Cardiac fibroblast (primary cell): ENCODE measurements around the gene NIPBL.
A peak's percentile ranks its signal among the peaks of the same experiment; 100 is the strongest.

Source experiments
- DNase-seq, 2 donors: peaks; one replicate each; pipeline versions ENCODE4 v3.0.0 to v3.0.0-alpha.2; 2010; ENCODE audit warnings: low read depth in 2 of 2
- H3K4me3 ChIP-seq, 2 donors: replicated peaks in 1 of 2; 1 replicate in 1 of 2; 2 replicates in 1 of 2; pipeline ENCODE4 v1.5.1; 2011; ENCODE audit warnings: low read depth in 2 of 2, low read length in 2 of 2, mild to moderate bottlenecking in 2 of 2, moderate library complexity in 1 of 2
- TF ChIP-seq, protein P1 (sequence below): IDR thresholded peaks from one replicate; pipeline ENCODE4 v1.5.1; 2011; ENCODE audit warnings: low read depth, mild to moderate bottlenecking, low read length, inconsistent platforms

NIPBL gene

DNA sequence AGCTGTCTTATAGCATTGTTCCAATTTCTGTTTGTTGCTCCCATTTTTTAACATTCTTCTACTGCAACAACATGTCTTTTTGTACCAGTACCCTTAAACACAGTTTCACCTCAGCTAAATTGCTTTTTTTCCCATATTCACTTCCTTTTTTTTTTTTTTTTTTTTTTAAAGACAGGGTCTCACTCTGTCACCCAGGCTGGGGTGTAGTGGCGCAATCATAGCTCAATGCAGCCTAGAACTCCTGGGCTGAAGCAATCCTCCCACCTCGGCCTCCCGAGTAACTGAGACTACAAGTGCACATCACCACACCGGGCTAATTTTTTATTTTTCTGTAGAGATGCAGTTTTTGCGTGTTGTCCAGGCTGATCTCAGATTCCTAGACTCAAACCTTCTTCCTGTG, 161.3 kb downstream of the NIPBL start:
- H3K4me3 ChIP-seq, result no peak overlapping the region
- TF ChIP-seq, protein P1, sequence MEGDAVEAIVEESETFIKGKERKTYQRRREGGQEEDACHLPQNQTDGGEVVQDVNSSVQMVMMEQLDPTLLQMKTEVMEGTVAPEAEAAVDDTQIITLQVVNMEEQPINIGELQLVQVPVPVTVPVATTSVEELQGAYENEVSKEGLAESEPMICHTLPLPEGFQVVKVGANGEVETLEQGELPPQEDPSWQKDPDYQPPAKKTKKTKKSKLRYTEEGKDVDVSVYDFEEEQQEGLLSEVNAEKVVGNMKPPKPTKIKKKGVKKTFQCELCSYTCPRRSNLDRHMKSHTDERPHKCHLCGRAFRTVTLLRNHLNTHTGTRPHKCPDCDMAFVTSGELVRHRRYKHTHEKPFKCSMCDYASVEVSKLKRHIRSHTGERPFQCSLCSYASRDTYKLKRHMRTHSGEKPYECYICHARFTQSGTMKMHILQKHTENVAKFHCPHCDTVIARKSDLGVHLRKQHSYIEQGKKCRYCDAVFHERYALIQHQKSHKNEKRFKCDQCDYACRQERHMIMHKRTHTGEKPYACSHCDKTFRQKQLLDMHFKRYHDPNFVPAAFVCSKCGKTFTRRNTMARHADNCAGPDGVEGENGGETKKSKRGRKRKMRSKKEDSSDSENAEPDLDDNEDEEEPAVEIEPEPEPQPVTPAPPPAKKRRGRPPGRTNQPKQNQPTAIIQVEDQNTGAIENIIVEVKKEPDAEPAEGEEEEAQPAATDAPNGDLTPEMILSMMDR, result no peak
- DNase-seq, result no peak

DNA sequence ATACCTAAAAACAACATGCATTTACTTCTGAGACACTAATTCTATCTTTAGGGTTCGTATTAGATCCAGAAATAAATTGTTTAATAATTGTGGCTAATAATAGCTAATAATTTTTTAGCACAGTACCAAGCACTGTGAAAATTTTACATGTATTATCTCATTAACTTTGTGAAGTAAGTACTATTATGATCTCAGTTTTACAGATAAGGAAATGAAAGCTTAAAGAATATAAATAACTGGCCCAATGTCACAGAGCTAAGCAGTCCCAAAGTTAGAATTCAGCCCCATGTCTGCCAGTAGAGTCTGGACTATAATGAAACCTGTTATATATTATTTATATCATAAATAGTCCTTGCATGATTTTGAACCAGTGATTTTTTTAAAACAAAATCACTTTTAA, 163.3 kb downstream of the NIPBL start:
- DNase-seq, result no peak
- H3K4me3 ChIP-seq, result no peak overlapping the region
- TF ChIP-seq, protein P1, result no peak

DNA sequence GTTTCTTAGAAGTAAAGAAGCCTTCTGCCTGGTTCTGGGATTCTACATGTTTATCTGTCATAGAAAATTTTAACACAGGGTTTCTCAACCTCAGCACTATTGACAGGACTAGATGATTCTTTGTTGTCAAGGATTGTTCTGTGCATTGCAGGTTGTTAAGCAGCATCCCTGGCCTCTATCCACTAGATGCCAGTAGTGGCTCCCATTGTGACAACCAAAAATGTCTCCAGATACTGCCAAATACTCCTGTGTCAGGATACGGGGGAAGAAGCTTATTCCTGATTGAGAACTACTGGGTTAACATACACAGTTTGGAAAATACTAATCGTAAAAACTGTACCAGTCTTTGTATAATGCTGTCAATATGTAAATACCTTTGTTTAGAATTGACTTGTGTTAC, 167.1 kb downstream of the NIPBL start:
- H3K4me3 ChIP-seq, result no peak overlapping the region
- TF ChIP-seq, protein P1, result peak; percentile 22
- peak; percentile 11 to 19 for DNase-seq

DNA sequence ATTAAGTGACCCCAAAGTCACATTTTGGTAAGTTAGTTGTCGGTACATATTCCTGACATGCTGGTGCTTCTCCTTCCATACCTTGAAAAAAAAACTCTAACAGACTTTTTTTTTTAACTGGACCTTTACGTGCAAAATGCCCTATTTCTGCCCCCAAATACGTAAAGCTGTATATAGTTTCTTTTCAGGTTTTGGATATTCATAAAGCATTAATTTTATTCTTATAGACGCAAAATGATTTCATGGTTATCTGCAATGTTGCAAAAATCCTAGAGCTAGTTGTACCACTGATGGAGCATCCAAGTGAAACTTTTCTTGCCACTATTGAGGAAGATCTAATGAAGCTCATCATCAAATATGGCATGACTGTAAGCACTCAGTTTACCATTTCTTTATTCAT, 167.6 kb downstream of the NIPBL start:
- DNase-seq, result no peak
- H3K4me3 ChIP-seq, result no peak overlapping the region
- TF ChIP-seq, protein P1, result no peak

DNA sequence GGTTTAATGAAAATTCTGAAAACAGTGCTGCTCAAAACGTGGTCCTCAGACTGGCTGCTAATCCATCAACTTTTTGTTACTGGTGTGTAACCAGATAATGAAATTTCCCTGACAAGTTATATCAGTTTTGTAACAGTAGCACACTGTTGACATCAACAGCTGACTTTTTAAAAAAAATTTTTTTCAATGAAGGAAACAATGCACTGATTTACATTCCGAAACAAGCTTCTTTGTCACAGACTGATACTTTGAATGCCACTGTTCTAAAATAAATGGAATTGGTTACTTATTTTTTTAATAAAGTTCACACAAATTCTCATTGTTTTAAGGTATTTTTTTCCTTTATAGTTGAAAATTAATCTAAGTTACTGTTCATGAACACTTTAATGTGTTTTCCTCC, 169.1 kb downstream of the NIPBL start:
- DNase-seq, result no peak
- no peak overlapping the region for H3K4me3 ChIP-seq
- TF ChIP-seq, protein P1, result no peak

DNA sequence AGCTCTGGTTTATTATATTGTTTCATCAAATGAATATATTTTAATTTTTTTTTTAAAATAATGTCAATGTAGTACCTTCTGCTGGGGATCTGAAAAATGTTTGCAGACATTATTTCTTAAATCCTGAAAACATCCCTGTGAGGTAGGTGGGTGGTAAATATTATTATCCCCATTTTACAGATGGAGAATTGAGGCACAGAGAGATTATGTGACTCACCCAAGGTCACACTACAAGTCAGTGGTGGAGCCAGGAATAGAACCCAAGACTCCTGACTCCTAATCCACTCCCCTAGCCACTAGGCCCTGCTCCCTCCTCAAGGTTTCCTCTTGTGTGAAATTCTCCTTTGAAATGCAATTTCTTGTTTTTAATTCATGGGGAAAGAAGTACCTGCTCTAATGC, 171.4 kb downstream of the NIPBL start:
- DNase-seq, result no peak
- TF ChIP-seq, protein P1, result no peak
- H3K4me3 ChIP-seq, result no peak overlapping the region

DNA sequence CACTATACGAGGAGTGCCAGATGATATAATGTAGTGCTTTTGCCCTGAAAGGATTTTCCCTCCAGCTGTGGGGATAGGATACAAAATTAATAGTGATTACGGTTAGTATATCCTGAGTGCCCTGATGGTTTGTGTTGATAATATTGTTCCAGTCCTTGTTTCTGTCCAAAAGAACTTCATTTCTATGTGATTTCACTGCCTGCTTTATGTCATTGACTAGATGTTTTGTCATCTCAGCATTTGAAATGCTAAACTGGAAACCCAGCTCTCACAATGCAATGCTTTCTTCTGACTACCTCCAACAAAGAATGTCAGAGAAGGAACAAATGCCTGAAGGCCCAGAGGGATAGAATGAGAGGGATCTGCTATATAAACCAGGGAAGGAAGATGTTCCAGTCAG, 177.8 kb downstream of the NIPBL start:
- no peak overlapping the region for H3K4me3 ChIP-seq
- no peak for DNase-seq
- TF ChIP-seq, protein P1, result no peak
